ENCODE data around the gene GRAP.
"Not testable (repeated sequence)": the region's sequence is repeated elsewhere in the genome, so short reads cannot be mapped to it uniquely, and the experiment has no call there.

DNA sequence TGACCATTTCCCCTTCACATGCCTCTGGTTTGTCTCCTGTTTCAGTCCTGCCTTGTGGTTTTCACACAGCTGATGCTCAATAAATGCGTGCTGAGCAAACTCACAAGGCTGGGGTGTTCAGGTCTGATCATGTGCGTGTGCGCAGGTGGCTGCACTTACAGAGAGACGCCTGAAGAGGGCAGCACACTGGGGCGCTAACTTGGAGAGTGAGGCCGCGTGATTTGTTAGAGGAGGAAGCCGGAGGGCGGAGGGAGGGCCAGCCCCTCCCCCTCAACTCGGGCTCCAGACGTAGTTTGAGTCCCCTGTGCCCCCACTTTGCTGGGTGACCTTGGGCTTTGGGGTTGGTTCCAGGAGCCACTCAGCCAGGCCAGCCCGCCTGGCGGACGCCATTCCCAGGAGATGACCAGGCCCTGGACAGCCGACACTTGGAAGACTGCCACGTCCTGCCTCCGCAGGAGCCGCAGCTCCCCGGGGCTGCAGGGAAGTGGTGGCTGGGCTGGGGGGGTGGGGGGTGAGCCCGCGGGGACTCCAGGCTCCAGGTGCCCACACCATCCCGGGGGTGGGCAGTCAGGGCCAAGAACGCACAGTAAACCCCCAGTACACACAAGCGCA is 14.3 kb downstream of the GRAP start:
- TF ChIP-seq, protein P1, sequence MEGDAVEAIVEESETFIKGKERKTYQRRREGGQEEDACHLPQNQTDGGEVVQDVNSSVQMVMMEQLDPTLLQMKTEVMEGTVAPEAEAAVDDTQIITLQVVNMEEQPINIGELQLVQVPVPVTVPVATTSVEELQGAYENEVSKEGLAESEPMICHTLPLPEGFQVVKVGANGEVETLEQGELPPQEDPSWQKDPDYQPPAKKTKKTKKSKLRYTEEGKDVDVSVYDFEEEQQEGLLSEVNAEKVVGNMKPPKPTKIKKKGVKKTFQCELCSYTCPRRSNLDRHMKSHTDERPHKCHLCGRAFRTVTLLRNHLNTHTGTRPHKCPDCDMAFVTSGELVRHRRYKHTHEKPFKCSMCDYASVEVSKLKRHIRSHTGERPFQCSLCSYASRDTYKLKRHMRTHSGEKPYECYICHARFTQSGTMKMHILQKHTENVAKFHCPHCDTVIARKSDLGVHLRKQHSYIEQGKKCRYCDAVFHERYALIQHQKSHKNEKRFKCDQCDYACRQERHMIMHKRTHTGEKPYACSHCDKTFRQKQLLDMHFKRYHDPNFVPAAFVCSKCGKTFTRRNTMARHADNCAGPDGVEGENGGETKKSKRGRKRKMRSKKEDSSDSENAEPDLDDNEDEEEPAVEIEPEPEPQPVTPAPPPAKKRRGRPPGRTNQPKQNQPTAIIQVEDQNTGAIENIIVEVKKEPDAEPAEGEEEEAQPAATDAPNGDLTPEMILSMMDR (IDR thresholded peaks at IDR 0.05; ENCODE audit: insufficient read depth, low read length) = not testable (repeated sequence)
- not testable (repeated sequence) for TF ChIP-seq GABPA, POLR2AphosphoS5 (IDR thresholded peaks at IDR 0.05; ENCODE audit: low read depth)
- TF ChIP-seq, protein P2, sequence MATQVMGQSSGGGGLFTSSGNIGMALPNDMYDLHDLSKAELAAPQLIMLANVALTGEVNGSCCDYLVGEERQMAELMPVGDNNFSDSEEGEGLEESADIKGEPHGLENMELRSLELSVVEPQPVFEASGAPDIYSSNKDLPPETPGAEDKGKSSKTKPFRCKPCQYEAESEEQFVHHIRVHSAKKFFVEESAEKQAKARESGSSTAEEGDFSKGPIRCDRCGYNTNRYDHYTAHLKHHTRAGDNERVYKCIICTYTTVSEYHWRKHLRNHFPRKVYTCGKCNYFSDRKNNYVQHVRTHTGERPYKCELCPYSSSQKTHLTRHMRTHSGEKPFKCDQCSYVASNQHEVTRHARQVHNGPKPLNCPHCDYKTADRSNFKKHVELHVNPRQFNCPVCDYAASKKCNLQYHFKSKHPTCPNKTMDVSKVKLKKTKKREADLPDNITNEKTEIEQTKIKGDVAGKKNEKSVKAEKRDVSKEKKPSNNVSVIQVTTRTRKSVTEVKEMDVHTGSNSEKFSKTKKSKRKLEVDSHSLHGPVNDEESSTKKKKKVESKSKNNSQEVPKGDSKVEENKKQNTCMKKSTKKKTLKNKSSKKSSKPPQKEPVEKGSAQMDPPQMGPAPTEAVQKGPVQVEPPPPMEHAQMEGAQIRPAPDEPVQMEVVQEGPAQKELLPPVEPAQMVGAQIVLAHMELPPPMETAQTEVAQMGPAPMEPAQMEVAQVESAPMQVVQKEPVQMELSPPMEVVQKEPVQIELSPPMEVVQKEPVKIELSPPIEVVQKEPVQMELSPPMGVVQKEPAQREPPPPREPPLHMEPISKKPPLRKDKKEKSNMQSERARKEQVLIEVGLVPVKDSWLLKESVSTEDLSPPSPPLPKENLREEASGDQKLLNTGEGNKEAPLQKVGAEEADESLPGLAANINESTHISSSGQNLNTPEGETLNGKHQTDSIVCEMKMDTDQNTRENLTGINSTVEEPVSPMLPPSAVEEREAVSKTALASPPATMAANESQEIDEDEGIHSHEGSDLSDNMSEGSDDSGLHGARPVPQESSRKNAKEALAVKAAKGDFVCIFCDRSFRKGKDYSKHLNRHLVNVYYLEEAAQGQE (IDR thresholded peaks at IDR 0.05; ENCODE audit: insufficient replicate concordance, low read depth) = not testable (repeated sequence)
